ENCODE data around the gene LSR. TPM values are rescaled to one million over a fixed set of nuclear protein-coding genes. Genes with fewer than 3 reads are reported as not detected.

The LSR gene
- polyA plus RNA-seq, 1 experiment, result 0.42 TPM

- ChIA-PET POLR2A (no interaction called here), CTCF (no interaction called here)
- DNase-seq (ENCODE audit: low read depth), result no peak
- peaks cover 13% of the 10 kb centered on the region for H3K27me3 ChIP-seq (ENCODE audit: control insufficient read depth, insufficient read depth, low read length)
- H3K36me3 ChIP-seq (ENCODE audit: control insufficient read depth, insufficient read depth, low read length), result no peaks in the 10 kb centered on the region
- no peak for TF ChIP-seq CTCF (IDR thresholded peaks at IDR 0.05; ENCODE audit: insufficient read depth, low read depth, low read length)
- H3K4me3 ChIP-seq (ENCODE audit: low read depth, low read length), result no peak overlapping the region
Measured at GRCh38 chr19:35288331-35288730, 39.5 kb downstream of the LSR start.

- ChIA-PET CTCF (interaction anchor here (0.6 kb wide), 1 partner anchor 223 kb away, joined by 3 read pairs; no protein-coding TSS in a partner anchor), POLR2A (interaction anchor here (0.6 kb wide), 1 partner anchor 38 kb away, joined by 3 read pairs; no protein-coding TSS in a partner anchor)
- no peak for DNase-seq (ENCODE audit: low read depth)
- peaks cover 17% of the 10 kb centered on the region for H3K27me3 ChIP-seq (ENCODE audit: control insufficient read depth, insufficient read depth, low read length)
- H3K4me3 ChIP-seq (ENCODE audit: low read depth, low read length), result no peak overlapping the region
- no peaks in the 10 kb centered on the region for H3K36me3 ChIP-seq (ENCODE audit: control insufficient read depth, insufficient read depth, low read length)
- TF ChIP-seq CTCF (IDR thresholded peaks at IDR 0.05; ENCODE audit: insufficient read depth, low read depth, low read length), result no peak
Measured at GRCh38 chr19:35288906-35289305, 40.1 kb downstream of the LSR start.

GRCh38 chr19:35290381-35291127 is 41.8 kb downstream of the LSR start:
- H3K27me3 ChIP-seq (ENCODE audit: control insufficient read depth, insufficient read depth, low read length), result peaks cover 15% of the 10 kb centered on the region
- no peak for TF ChIP-seq CTCF (IDR thresholded peaks at IDR 0.05; ENCODE audit: insufficient read depth, low read depth, low read length)
- POLR2A ChIA-PET, result no interaction called here
- CTCF ChIA-PET, result no interaction called here
- H3K36me3 ChIP-seq (ENCODE audit: control insufficient read depth, insufficient read depth, low read length), result no peaks in the 10 kb centered on the region
- DNase-seq (ENCODE audit: low read depth), result no peak
- no peak overlapping the region for H3K4me3 ChIP-seq (ENCODE audit: low read depth, low read length)

GRCh38 chr19:35291259-35291658 is 42.5 kb downstream of the LSR start:
- Histone ChIP-seq H3K4me3 (ENCODE audit: low read depth, low read length) (no peak overlapping the region), H3K36me3 (ENCODE audit: control insufficient read depth, insufficient read depth, low read length) (no peaks in the 10 kb centered on the region), H3K27me3 (ENCODE audit: control insufficient read depth, insufficient read depth, low read length) (peaks cover 15% of the 10 kb centered on the region)
- ChIA-PET CTCF (interaction anchor here (0.9 kb wide), 1 partner anchor 20 kb away, joined by 4 read pairs; no protein-coding TSS in a partner anchor), POLR2A (no interaction called here)
- no peak for DNase-seq (ENCODE audit: low read depth)
- no peak for TF ChIP-seq CTCF (IDR thresholded peaks at IDR 0.05; ENCODE audit: insufficient read depth, low read depth, low read length)

GRCh38 chr19:35291916-35292315 is 43.1 kb downstream of the LSR start, which contains the start of gene MAG:
MAG (plus strand) TSS chr19:35292161; CDS start chr19:35295409, 3,248 bp downstream.
- POLR2A ChIA-PET, result no interaction called here
- CTCF ChIA-PET, result interaction anchor here (0.9 kb wide), 1 partner anchor 19 kb away, joined by 4 read pairs; no protein-coding TSS in a partner anchor
- TF ChIP-seq CTCF (IDR thresholded peaks at IDR 0.05; ENCODE audit: insufficient read depth, low read depth, low read length), result no peak
- H3K27me3 ChIP-seq (ENCODE audit: control insufficient read depth, insufficient read depth, low read length), result peaks cover 15% of the 10 kb centered on the region
- H3K36me3 ChIP-seq (ENCODE audit: control insufficient read depth, insufficient read depth, low read length), result no peaks in the 10 kb centered on the region
- no peak within 1 kb of the TSS for H3K4me3 ChIP-seq (ENCODE audit: low read depth, low read length)
- no peak for DNase-seq (ENCODE audit: low read depth)
